ENCODE measurements around the gene IL13RA1.

DNA sequence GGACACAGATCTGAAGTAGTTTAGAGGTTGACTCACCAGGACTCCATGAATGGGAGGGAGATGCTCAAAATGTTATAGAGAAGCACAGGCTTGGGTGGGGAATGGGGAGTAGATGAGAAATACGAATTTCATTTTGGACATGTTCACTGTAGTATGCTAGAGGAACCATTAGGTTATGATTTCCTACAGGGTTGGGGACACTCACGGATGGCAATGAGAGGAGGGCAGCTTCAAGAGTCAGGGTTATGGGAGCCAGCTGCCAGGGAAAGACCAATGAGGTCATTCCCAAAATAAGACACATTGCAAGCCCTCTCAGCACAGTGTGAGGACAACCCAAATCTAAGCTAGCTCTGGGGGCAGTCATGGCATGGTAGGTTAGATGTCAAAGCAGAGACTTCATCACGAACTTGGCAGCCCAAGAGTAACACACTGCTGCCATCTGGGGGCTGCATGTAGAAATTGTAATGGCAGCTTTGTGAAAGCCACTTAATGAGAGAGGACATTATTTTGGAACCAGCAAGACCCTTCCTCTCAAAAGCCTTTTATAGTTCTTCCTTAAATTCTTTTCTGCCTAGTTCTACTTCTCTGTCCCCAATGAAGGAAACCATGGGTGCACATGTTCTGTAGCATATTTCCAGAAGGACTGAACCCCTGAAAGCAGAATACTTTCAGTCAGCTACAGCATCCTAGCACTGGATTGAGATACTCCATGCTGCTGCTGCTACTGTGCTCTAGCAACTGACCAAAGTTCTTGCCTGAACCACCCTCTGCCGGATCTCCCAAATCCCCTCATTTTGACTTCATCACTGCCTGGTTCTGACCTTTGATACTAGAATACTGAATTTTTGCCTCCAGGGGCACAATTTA is 80.0 kb downstream of the IL13RA1 start:
- TF ChIP-seq, protein P1, sequence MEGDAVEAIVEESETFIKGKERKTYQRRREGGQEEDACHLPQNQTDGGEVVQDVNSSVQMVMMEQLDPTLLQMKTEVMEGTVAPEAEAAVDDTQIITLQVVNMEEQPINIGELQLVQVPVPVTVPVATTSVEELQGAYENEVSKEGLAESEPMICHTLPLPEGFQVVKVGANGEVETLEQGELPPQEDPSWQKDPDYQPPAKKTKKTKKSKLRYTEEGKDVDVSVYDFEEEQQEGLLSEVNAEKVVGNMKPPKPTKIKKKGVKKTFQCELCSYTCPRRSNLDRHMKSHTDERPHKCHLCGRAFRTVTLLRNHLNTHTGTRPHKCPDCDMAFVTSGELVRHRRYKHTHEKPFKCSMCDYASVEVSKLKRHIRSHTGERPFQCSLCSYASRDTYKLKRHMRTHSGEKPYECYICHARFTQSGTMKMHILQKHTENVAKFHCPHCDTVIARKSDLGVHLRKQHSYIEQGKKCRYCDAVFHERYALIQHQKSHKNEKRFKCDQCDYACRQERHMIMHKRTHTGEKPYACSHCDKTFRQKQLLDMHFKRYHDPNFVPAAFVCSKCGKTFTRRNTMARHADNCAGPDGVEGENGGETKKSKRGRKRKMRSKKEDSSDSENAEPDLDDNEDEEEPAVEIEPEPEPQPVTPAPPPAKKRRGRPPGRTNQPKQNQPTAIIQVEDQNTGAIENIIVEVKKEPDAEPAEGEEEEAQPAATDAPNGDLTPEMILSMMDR (IDR thresholded peaks at IDR 0.05; ENCODE audit: low read depth, low read length, missing input control): peak; percentile 73
- no peak for TF ChIP-seq SP1 (IDR thresholded peaks at IDR 0.05)
- TF ChIP-seq NR2F2 (IDR thresholded peaks at IDR 0.05): no peak
- no peak for TF ChIP-seq GABPA (IDR thresholded peaks at IDR 0.05 in 1 of 2, conservative IDR thresholded peaks at IDR 0.05 in 1 of 2)
- peak; percentile 86 to 92 for TF ChIP-seq RAD21 (IDR thresholded peaks at IDR 0.05)
- no peak for TF ChIP-seq YY1 (IDR thresholded peaks at IDR 0.05)

Measured in liver (tissue), 3 donors.